AG04450 (cell line): ENCODE results near the gene ZNF189. TPM values are rescaled to one million over a fixed set of nuclear protein-coding genes. Genes with fewer than 3 reads are reported as not detected.

Experiments used
- CTCF ChIA-PET: fragments of 300-600, 350-600 bp; formaldehyde crosslinking; extraction: SDS; loops from one replicate; lab custom pipeline; 2022; ENCODE audit warnings: antibody characterized with exemption, inconsistent platforms; lab: Charles Lee
- POLR2A ChIA-PET: fragments of 350-600 bp; formaldehyde crosslinking; extraction: SDS; loops from one replicate; lab custom pipeline; 2021; ENCODE audit warnings: antibody characterized with exemption, inconsistent platforms; lab: Yijun Ruan, JAX
- DNase-seq: peaks from one replicate; pipeline ENCODE4 v3.0.0-alpha.2; 2011; ENCODE audit warnings: low read depth, low spot score
- H3K27ac ChIP-seq: one replicate; pipeline ENCODE4 v1.5.1; 2012; ENCODE audit warnings: low read depth, low read length, control low read depth
- H3K27me3 ChIP-seq: one replicate; pipeline ENCODE4 v1.6.0; 2012; ENCODE audit warnings: low read length; ENCODE audit not compliant: control insufficient read depth, insufficient read depth
- H3K4me3 ChIP-seq: 2 replicates; pipeline ENCODE4 v1.5.1; 2011; ENCODE audit warnings: mild to moderate bottlenecking, low read depth, low read length, control low read depth
- H3K9me3 ChIP-seq: 2 replicates; pipeline ENCODE4 v1.5.1; 2012; ENCODE audit warnings: low read length; ENCODE audit not compliant: control insufficient read depth, insufficient read depth
- polyA plus RNA-seq: library from polyadenylated mRNA; depleted of rRNA; stranded (reverse); fragments of >200 nt; gene quantifications from 2 replicates; pipeline ENCODE4 v1.2.3, GENCODE V29; 2011
- TF ChIP-seq, protein P1 (sequence below): IDR thresholded peaks from 2 replicates; pipeline ENCODE4 v1.5.1; 2011; ENCODE audit warnings: low read depth, low read length, control low read depth, inconsistent platforms

ZNF189 gene
- polyA plus RNA-seq, 1 experiment: 13.2 TPM

DNA sequence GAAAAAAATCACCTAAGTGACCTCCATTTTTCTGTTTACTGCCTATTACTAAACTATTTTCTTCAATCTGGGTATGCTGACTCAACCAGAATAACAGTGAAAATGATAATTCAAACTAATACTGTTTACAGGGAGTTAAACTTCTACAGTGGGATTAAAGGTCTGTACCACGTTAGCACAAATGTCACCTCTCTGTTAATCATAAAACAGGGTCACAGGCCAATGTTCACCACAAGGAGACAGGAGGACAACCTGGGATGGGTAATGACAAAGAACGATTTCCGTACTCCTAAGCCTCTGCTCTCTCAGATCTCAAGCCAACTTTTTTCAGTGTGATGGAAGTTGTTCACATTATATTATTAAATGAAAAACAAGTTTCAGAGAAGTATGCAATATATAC lies 34.6 kb downstream of the ZNF189 start:
- ChIA-PET CTCF (interaction anchor here (0.7 to 1.7 kb wide), 2 partner anchors 16 kb away, joined by 3 to 9 read pairs; no protein-coding TSS in a partner anchor), POLR2A (no interaction called here)
- H3K27me3 ChIP-seq: no peaks in the 10 kb centered on the region
- H3K9me3 ChIP-seq: no peaks in the 10 kb centered on the region
- no peak overlapping the region for H3K27ac ChIP-seq
- no peak for DNase-seq
- H3K4me3 ChIP-seq: no peak overlapping the region
- TF ChIP-seq, protein P1, sequence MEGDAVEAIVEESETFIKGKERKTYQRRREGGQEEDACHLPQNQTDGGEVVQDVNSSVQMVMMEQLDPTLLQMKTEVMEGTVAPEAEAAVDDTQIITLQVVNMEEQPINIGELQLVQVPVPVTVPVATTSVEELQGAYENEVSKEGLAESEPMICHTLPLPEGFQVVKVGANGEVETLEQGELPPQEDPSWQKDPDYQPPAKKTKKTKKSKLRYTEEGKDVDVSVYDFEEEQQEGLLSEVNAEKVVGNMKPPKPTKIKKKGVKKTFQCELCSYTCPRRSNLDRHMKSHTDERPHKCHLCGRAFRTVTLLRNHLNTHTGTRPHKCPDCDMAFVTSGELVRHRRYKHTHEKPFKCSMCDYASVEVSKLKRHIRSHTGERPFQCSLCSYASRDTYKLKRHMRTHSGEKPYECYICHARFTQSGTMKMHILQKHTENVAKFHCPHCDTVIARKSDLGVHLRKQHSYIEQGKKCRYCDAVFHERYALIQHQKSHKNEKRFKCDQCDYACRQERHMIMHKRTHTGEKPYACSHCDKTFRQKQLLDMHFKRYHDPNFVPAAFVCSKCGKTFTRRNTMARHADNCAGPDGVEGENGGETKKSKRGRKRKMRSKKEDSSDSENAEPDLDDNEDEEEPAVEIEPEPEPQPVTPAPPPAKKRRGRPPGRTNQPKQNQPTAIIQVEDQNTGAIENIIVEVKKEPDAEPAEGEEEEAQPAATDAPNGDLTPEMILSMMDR: no peak

DNA sequence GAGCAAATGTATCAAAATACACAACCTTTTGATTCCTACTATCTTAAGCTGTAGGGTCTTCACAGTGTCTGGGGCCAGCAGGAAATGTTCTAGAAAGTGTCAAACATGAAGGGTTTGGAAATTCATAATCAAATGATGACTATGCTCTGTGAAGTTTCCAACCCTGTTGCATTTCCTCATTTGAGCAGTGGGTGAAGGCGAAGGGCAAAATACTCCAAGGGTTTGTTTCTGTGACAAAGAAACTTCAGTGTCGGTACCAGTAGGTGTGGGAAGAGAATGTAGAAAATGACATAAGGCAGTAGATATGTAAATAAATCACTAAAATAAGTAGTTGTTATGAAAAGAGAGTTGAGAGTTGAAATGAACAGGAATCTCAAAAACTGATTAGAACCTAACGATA lies 36.3 kb downstream of the ZNF189 start:
- no peaks in the 10 kb centered on the region for H3K27me3 ChIP-seq
- no peak overlapping the region for H3K4me3 ChIP-seq
- TF ChIP-seq, protein P1: no peak
- POLR2A ChIA-PET: no interaction called here
- CTCF ChIA-PET: interaction anchor here (1.6 kb wide), 1 partner anchor 24 kb away, joined by 5 read pairs; no protein-coding TSS in a partner anchor
- H3K27ac ChIP-seq: no peak overlapping the region
- H3K9me3 ChIP-seq: no peaks in the 10 kb centered on the region
- no peak for DNase-seq

DNA sequence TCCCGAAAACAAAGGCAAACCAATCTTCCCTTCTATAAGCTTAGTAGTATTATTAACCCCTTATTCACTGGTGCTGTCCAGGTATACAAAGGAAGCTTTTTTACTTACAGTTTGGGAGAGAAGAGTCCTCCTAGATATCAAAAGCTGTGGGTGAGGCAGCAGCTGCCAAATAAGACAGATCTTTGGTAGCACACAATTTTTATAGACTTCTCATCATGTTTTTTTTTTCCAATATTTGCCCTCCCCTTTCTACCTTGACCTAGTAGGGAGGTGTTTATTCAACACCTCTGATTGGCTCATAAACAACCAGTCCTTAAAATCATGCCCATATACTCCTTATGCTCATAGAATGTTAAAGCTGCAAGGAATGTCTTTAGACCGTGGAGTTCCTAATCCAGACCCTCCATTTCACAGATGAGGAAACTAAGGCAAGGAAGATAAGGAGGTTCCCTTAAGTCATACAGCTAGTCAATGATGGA lies 37.0 kb downstream of the ZNF189 start, which contains the start of gene ALDOB:
Gene ALDOB, minus strand, starts transcription at position 174 of the 479 bp plus-strand sequence. CDS start 4,887 bp downstream, outside the sequence.
- TF ChIP-seq, protein P1: no peak
- Histone ChIP-seq H3K27ac (no peak within 1 kb of the TSS), H3K4me3 (no peak within 1 kb of the TSS), H3K9me3 (no peaks in the 10 kb centered on the region), H3K27me3 (no peaks in the 10 kb centered on the region)
- POLR2A ChIA-PET: no interaction called here
- no peak for DNase-seq
- CTCF ChIA-PET: interaction anchor here (1.6 kb wide), 1 partner anchor 23 kb away, joined by 5 read pairs; no protein-coding TSS in a partner anchor

DNA sequence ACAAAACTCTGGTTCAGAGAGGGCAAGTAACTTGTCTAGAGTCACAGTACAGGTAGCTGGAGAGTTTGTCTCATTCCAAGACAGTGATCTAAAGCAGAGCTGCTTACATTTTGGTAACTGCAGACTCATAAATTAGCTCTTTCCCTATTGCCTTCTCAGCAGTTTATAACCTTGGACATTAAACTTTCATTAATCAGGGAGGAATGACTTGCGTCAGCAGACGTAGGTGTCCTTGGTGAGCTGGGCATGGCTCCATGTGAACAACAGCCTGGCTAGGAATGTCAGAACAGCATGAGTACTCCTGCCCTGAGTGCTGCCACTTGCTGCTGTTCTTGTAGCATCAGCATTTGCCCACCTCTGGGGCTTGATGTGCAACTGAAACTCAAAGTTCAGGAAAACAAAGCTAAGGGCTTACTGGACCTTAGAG lies 39.2 kb downstream of the ZNF189 start:
- no peaks in the 10 kb centered on the region for H3K27me3 ChIP-seq
- no peaks in the 10 kb centered on the region; the same call in 1 of the 2 replicates for H3K9me3 ChIP-seq
- ChIA-PET CTCF (interaction anchor here (0.8 kb wide), 1 partner anchor 21 kb away, joined by 3 read pairs; no protein-coding TSS in a partner anchor), POLR2A (no interaction called here)
- no peak overlapping the region for H3K4me3 ChIP-seq
- H3K27ac ChIP-seq: no peak overlapping the region
- TF ChIP-seq, protein P1: no peak
- no peak for DNase-seq

DNA sequence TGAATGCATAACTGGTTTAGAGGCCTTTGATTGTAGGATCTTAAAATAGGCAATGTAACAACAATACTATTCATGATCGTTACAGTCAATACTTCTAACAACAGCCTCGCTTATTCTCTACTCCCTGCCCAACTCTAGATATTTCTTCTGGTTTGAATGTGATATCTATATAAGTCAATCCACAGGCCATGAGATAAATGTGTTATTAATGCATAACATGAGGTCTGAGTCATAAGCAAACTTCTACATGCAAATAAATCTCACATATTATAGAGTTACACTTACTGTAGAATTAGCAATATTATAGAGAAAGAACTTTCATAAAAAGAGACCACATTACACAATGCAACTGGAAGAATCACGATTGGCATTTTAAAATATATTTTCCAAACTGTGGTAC lies 39.9 kb downstream of the ZNF189 start:
- TF ChIP-seq, protein P1: no peak
- no peaks in the 10 kb centered on the region; the same call in 1 of the 2 replicates for H3K9me3 ChIP-seq
- H3K4me3 ChIP-seq: no peak overlapping the region
- ChIA-PET POLR2A (no interaction called here), CTCF (no interaction called here)
- DNase-seq: no peak
- no peak overlapping the region for H3K27ac ChIP-seq
- peaks cover 4% of the 10 kb centered on the region for H3K27me3 ChIP-seq
